ENCODE results near the gene TDRD10. TPM values are rescaled to one million over a fixed set of nuclear protein-coding genes. Genes with fewer than 3 reads are reported as not detected.

Gene TDRD10
- total and polyA plus RNA-seq, 2 donors (not counting 1 experiment from before 2014, with no cell fraction given) = under 0.01 TPM; not detected in 1

- Histone ChIP-seq H3K4me1 (ENCODE audit: control insufficient read depth, extremely low read depth, insufficient read depth, low read length) (no peaks in the 10 kb centered on the region), H3K27me3 (ENCODE audit: control insufficient read depth, insufficient read depth, low read length) (no peaks in the 10 kb centered on the region), H3K36me3 (ENCODE audit: control insufficient read depth, insufficient read depth, low read length) (peaks cover 30% of the 10 kb centered on the region), H3K79me2 (ENCODE audit: control insufficient read depth, insufficient read depth, low read length) (no peaks in the 10 kb centered on the region), H3K4me2 (ENCODE audit: extremely low read depth, insufficient read depth, low read length) (no peak overlapping the region), H2AFZ (ENCODE audit: low read length) (no peak overlapping the region), H4K20me1 (ENCODE audit: control insufficient read depth, extremely low read depth, insufficient read depth, low read length) (no peaks in the 10 kb centered on the region), H3K9me3 (ENCODE audit: control insufficient read depth, insufficient read depth, low read depth, low read length) (no peaks in the 10 kb centered on the region), H3K9ac (ENCODE audit: insufficient read depth, low read length) (no peak overlapping the region), H3K27ac (ENCODE audit: insufficient read depth, low read length) (no peak overlapping the region), H3K4me3 (replicated peaks in 1 of 4; ENCODE audit: control extremely low read depth in 1 of 4, insufficient read depth in 1 of 4, low read depth in 3 of 4, low read length in 4 of 4) (no peak overlapping the region)
- no peak for TF ChIP-seq EZH2 (IDR thresholded peaks at IDR 0.05; ENCODE audit: low read length, missing control alignments)
- TF ChIP-seq CTCF (conservative IDR thresholded peaks at IDR 0.05 in 1 of 2, IDR thresholded peaks at IDR 0.05 in 1 of 2; ENCODE audit: low read depth in 1 of 2, low read length in 2 of 2) = no peak
- DNase-seq (ENCODE audit: low read depth in 2 of 2) = no peak
Measured at GRCh38 chr1:154549202-154549770, 47.3 kb downstream of the TDRD10 start.

- peaks cover 35% of the 10 kb centered on the region for H3K36me3 ChIP-seq (ENCODE audit: control insufficient read depth, insufficient read depth, low read length)
- H3K27ac ChIP-seq (ENCODE audit: insufficient read depth, low read length) = no peak overlapping the region
- no peaks in the 10 kb centered on the region for H4K20me1 ChIP-seq (ENCODE audit: control insufficient read depth, extremely low read depth, insufficient read depth, low read length)
- peaks cover 2% of the 10 kb centered on the region for H3K79me2 ChIP-seq (ENCODE audit: control insufficient read depth, insufficient read depth, low read length)
- H3K4me2 ChIP-seq (ENCODE audit: extremely low read depth, insufficient read depth, low read length) = no peak overlapping the region
- DNase-seq (ENCODE audit: low read depth in 2 of 2) = no peak
- H3K9me3 ChIP-seq (ENCODE audit: control insufficient read depth, insufficient read depth, low read depth, low read length) = no peaks in the 10 kb centered on the region
- H3K9ac ChIP-seq (ENCODE audit: insufficient read depth, low read length) = no peak overlapping the region
- H2AFZ ChIP-seq (ENCODE audit: low read length) = no peak overlapping the region
- H3K4me1 ChIP-seq (ENCODE audit: control insufficient read depth, extremely low read depth, insufficient read depth, low read length) = no peaks in the 10 kb centered on the region
- TF ChIP-seq CTCF (conservative IDR thresholded peaks at IDR 0.05 in 1 of 2, IDR thresholded peaks at IDR 0.05 in 1 of 2; ENCODE audit: low read depth in 1 of 2, low read length in 2 of 2) (no peak), EZH2 (IDR thresholded peaks at IDR 0.05; ENCODE audit: low read length, missing control alignments) (no peak)
- no peaks in the 10 kb centered on the region for H3K27me3 ChIP-seq (ENCODE audit: control insufficient read depth, insufficient read depth, low read length)
- no peak overlapping the region for H3K4me3 ChIP-seq (replicated peaks in 1 of 4; ENCODE audit: control extremely low read depth in 1 of 4, insufficient read depth in 1 of 4, low read depth in 3 of 4, low read length in 4 of 4)
Measured at GRCh38 chr1:154550070-154550469, 48.1 kb downstream of the TDRD10 start.

GRCh38 chr1:154550657-154551056 is 48.6 kb downstream of the TDRD10 start:
- no peak overlapping the region for H3K4me3 ChIP-seq (replicated peaks in 1 of 4; ENCODE audit: control extremely low read depth in 1 of 4, insufficient read depth in 1 of 4, low read depth in 3 of 4, low read length in 4 of 4)
- H2AFZ ChIP-seq (ENCODE audit: low read length) = no peak overlapping the region
- no peaks in the 10 kb centered on the region for H3K27me3 ChIP-seq (ENCODE audit: control insufficient read depth, insufficient read depth, low read length)
- H3K79me2 ChIP-seq (ENCODE audit: control insufficient read depth, insufficient read depth, low read length) = peaks cover 7% of the 10 kb centered on the region
- TF ChIP-seq EZH2 (IDR thresholded peaks at IDR 0.05; ENCODE audit: low read length, missing control alignments) (no peak), CTCF (conservative IDR thresholded peaks at IDR 0.05 in 1 of 2, IDR thresholded peaks at IDR 0.05 in 1 of 2; ENCODE audit: low read depth in 1 of 2, low read length in 2 of 2) (no peak)
- H3K9me3 ChIP-seq (ENCODE audit: control insufficient read depth, insufficient read depth, low read depth, low read length) = no peaks in the 10 kb centered on the region
- no peak overlapping the region for H3K27ac ChIP-seq (ENCODE audit: insufficient read depth, low read length)
- no peaks in the 10 kb centered on the region for H3K4me1 ChIP-seq (ENCODE audit: control insufficient read depth, extremely low read depth, insufficient read depth, low read length)
- no peaks in the 10 kb centered on the region for H4K20me1 ChIP-seq (ENCODE audit: control insufficient read depth, extremely low read depth, insufficient read depth, low read length)
- peaks cover 40% of the 10 kb centered on the region for H3K36me3 ChIP-seq (ENCODE audit: control insufficient read depth, insufficient read depth, low read length)
- no peak overlapping the region for H3K4me2 ChIP-seq (ENCODE audit: extremely low read depth, insufficient read depth, low read length)
- no peak for DNase-seq (ENCODE audit: low read depth in 2 of 2)
- no peak overlapping the region for H3K9ac ChIP-seq (ENCODE audit: insufficient read depth, low read length)

Measured in fibroblast of lung (primary cell).